ENCODE results near the gene SYCE3.

SYCE3 gene

GRCh38 chr22:50600967-50601668 lies 38.4 kb upstream of the SYCE3 start (continued):
- TF ChIP-seq ZNF398 (tag by site-specific recombination; IDR thresholded peaks at IDR 0.05) = peak; percentile 38
- TF ChIP-seq AEBP2 (tag by site-specific recombination; IDR thresholded peaks at IDR 0.05; ENCODE audit: borderline replicate concordance) = no peak
- no peak for TF ChIP-seq BCL11A (tag by site-specific recombination; IDR thresholded peaks at IDR 0.05; ENCODE audit: low read depth)
- TF ChIP-seq, protein P1, sequence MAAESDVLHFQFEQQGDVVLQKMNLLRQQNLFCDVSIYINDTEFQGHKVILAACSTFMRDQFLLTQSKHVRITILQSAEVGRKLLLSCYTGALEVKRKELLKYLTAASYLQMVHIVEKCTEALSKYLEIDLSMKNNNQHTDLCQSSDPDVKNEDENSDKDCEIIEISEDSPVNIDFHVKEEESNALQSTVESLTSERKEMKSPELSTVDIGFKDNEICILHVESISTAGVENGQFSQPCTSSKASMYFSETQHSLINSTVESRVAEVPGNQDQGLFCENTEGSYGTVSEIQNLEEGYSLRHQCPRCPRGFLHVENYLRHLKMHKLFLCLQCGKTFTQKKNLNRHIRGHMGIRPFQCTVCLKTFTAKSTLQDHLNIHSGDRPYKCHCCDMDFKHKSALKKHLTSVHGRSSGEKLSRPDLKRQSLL (tag by site-specific recombination; IDR thresholded peaks at IDR 0.05) = no peak
- peak; percentile 38 for TF ChIP-seq ZIC2 (tag by site-specific recombination; IDR thresholded peaks at IDR 0.05)
- TF ChIP-seq ZNF639 (tag by site-specific recombination; IDR thresholded peaks at IDR 0.05) = no peak
- 0 out of 2 replicates have a peak, but pooled peaks have one; percentile 20 for TF ChIP-seq SP7 (tag by site-specific recombination; IDR thresholded peaks at IDR 0.05)
- peak; percentile 46; the same call in 1 of the 2 replicates for TF ChIP-seq GLIS2 (tag by site-specific recombination; IDR thresholded peaks at IDR 0.05)
- TF ChIP-seq TSHZ1 (tag by site-specific recombination; IDR thresholded peaks at IDR 0.05; ENCODE audit: borderline replicate concordance) = no peak
- TF ChIP-seq ZNF302 (tag by site-specific recombination; IDR thresholded peaks at IDR 0.05; ENCODE audit: low read depth) = no peak
- TF ChIP-seq ZNF433 (tag by site-specific recombination; IDR thresholded peaks at IDR 0.05; ENCODE audit: low read depth) = no peak
- TF ChIP-seq ZNF354C (tag by site-specific recombination; IDR thresholded peaks at IDR 0.05; ENCODE audit: borderline replicate concordance, low read depth) = no peak
- TF ChIP-seq ZNF202 (tag by site-specific recombination; IDR thresholded peaks at IDR 0.05; ENCODE audit: borderline replicate concordance) = no peak
- peak; percentile 51 for TF ChIP-seq ZBTB20 (tag by site-specific recombination; IDR thresholded peaks at IDR 0.05)
- no peak for TF ChIP-seq ZNF623 (tag by site-specific recombination; IDR thresholded peaks at IDR 0.05)
- no peak for TF ChIP-seq ZEB2 (tag by site-specific recombination; IDR thresholded peaks at IDR 0.05)
- TF ChIP-seq ZBTB8A (tag by site-specific recombination; IDR thresholded peaks at IDR 0.05) = 0 out of 2 replicates have a peak, but pooled peaks have one; percentile 25
- TF ChIP-seq ZNF776 (tag by site-specific recombination; IDR thresholded peaks at IDR 0.05; ENCODE audit: borderline replicate concordance) = no peak
- no peak for TF ChIP-seq ELK4 (IDR thresholded peaks at IDR 0.05; ENCODE audit: borderline replicate concordance, low read depth, low read length)
- TF ChIP-seq ZNF155 (tag by site-specific recombination; IDR thresholded peaks at IDR 0.05) = no peak
- TF ChIP-seq ZNF133 (tag by site-specific recombination; IDR thresholded peaks at IDR 0.05) = no peak
- peak; percentile 70; the same call in 1 of the 2 replicates for TF ChIP-seq KLF8 (tag by site-specific recombination; IDR thresholded peaks at IDR 0.05)
- TF ChIP-seq, protein P2, sequence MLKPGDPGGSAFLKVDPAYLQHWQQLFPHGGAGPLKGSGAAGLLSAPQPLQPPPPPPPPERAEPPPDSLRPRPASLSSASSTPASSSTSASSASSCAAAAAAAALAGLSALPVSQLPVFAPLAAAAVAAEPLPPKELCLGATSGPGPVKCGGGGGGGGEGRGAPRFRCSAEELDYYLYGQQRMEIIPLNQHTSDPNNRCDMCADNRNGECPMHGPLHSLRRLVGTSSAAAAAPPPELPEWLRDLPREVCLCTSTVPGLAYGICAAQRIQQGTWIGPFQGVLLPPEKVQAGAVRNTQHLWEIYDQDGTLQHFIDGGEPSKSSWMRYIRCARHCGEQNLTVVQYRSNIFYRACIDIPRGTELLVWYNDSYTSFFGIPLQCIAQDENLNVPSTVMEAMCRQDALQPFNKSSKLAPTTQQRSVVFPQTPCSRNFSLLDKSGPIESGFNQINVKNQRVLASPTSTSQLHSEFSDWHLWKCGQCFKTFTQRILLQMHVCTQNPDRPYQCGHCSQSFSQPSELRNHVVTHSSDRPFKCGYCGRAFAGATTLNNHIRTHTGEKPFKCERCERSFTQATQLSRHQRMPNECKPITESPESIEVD (tag by site-specific recombination; IDR thresholded peaks at IDR 0.05) = no peak
- no peak for TF ChIP-seq ZNF561 (tag by site-specific recombination; IDR thresholded peaks at IDR 0.05; ENCODE audit: borderline replicate concordance)
- TF ChIP-seq, protein P3, sequence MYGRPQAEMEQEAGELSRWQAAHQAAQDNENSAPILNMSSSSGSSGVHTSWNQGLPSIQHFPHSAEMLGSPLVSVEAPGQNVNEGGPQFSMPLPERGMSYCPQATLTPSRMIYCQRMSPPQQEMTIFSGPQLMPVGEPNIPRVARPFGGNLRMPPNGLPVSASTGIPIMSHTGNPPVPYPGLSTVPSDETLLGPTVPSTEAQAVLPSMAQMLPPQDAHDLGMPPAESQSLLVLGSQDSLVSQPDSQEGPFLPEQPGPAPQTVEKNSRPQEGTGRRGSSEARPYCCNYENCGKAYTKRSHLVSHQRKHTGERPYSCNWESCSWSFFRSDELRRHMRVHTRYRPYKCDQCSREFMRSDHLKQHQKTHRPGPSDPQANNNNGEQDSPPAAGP (tag by site-specific recombination; IDR thresholded peaks at IDR 0.05) = peak; percentile 13; the same call in 1 of the 2 replicates
